Astrocyte (in vitro differentiated cells and primary cell): ENCODE data around the gene BTBD2. TPM values are rescaled to one million over a fixed set of nuclear protein-coding genes. Genes with fewer than 3 reads are reported as not detected.

ENCODE experiments used
- DNase-seq: peaks from one replicate; pipeline ENCODE4 v3.0.0-alpha.2; 2010; ENCODE audit warnings: low read depth
- FAIRE-seq: peaks from 2 replicates; lab custom pipeline; 2011; peaks lifted over from hg19 to GRCh38; lab: Jason Lieb, UNC
- H2AFZ ChIP-seq: 2 replicates; pipeline ENCODE4 v1.6.0; 2012; ENCODE audit warnings: low read depth, low read length, inconsistent platforms
- H3K27ac ChIP-seq: 2 replicates; pipeline ENCODE4 v1.5.1; 2011; ENCODE audit warnings: low read depth, low read length, inconsistent platforms
- H3K27me3 ChIP-seq: 2 replicates; pipeline ENCODE4 v1.6.0; 2011; ENCODE audit warnings: low read length, inconsistent platforms; ENCODE audit not compliant: insufficient read depth
- H3K36me3 ChIP-seq: 2 replicates; pipeline ENCODE4 v1.5.1; 2011; ENCODE audit warnings: low read length, inconsistent platforms; ENCODE audit not compliant: insufficient read depth
- H3K4me1 ChIP-seq: 2 replicates; pipeline ENCODE4 v1.5.1; 2011; ENCODE audit warnings: low read length, inconsistent platforms; ENCODE audit not compliant: insufficient read depth
- H3K4me2 ChIP-seq: 2 replicates; pipeline ENCODE4 v1.6.0; 2012; ENCODE audit warnings: low read length, inconsistent platforms
- H3K4me3 ChIP-seq: 2 replicates; pipeline ENCODE4 v1.5.1; 2011; ENCODE audit warnings: low read depth, mild to moderate bottlenecking, low read length, inconsistent platforms; ENCODE audit not compliant: insufficient read depth
- H3K79me2 ChIP-seq: 2 replicates; pipeline ENCODE4 v1.6.0; 2012; ENCODE audit warnings: mild to moderate bottlenecking, low read length, inconsistent platforms; ENCODE audit not compliant: insufficient read depth
- H3K9ac ChIP-seq: 2 replicates; pipeline ENCODE4 v1.6.0; 2012; ENCODE audit warnings: mild to moderate bottlenecking, low read length, inconsistent platforms
- H3K9me3 ChIP-seq: 2 replicates; pipeline ENCODE4 v1.5.1; 2012; ENCODE audit warnings: low read depth, mild to moderate bottlenecking, low read length, inconsistent platforms; ENCODE audit not compliant: insufficient read depth
- H4K20me1 ChIP-seq: 2 replicates; pipeline ENCODE4 v1.6.0; 2012; ENCODE audit warnings: low read length, inconsistent platforms; ENCODE audit not compliant: insufficient read depth
- H3K27ac Mint-ChIP-seq: one replicate; pipeline ENCODE4 v1.8.0; 2021; ENCODE audit warnings: mild to moderate bottlenecking, mixed read lengths; ENCODE audit not compliant: unreplicated experiment
- H3K27me3 Mint-ChIP-seq: one replicate; pipeline ENCODE4 v1.8.0; 2021; ENCODE audit warnings: low read depth, mixed read lengths; ENCODE audit not compliant: unreplicated experiment
- H3K36me3 Mint-ChIP-seq: one replicate; pipeline ENCODE4 v1.8.0; 2021; ENCODE audit warnings: low read depth, mixed read lengths; ENCODE audit not compliant: unreplicated experiment
- H3K4me1 Mint-ChIP-seq: one replicate; pipeline ENCODE4 v1.8.0; 2021; ENCODE audit warnings: low read depth, mixed read lengths; ENCODE audit not compliant: unreplicated experiment
- H3K4me3 Mint-ChIP-seq: one replicate; pipeline ENCODE4 v1.8.0; 2021; ENCODE audit warnings: mild to moderate bottlenecking, moderate library complexity, mixed read lengths; ENCODE audit not compliant: unreplicated experiment
- H3K9me3 Mint-ChIP-seq: one replicate; pipeline ENCODE4 v1.8.0; 2021; ENCODE audit warnings: mild to moderate bottlenecking, mixed read lengths; ENCODE audit not compliant: unreplicated experiment
- CTCF ChIP-seq: IDR thresholded peaks from 2 replicates; pipeline ENCODE4 v1.5.1; 2011; ENCODE audit warnings: low read depth, mild to moderate bottlenecking, inconsistent platforms, low read length, moderate library complexity; ENCODE audit not compliant: insufficient read depth
- EZH2 ChIP-seq: IDR thresholded peaks from 2 replicates; pipeline ENCODE4 v1.6.1; 2012; ENCODE audit warnings: mild to moderate bottlenecking, low read length, inconsistent platforms; ENCODE audit not compliant: insufficient read depth
- total RNA-seq: library from RNA; stranded (reverse); gene quantifications from 2 replicates; pipeline ENCODE4 v1.2.1, GENCODE V29; 2021

The BTBD2 gene
- total RNA-seq, 1 donor from 2014 or later = 53.7 TPM

DNA sequence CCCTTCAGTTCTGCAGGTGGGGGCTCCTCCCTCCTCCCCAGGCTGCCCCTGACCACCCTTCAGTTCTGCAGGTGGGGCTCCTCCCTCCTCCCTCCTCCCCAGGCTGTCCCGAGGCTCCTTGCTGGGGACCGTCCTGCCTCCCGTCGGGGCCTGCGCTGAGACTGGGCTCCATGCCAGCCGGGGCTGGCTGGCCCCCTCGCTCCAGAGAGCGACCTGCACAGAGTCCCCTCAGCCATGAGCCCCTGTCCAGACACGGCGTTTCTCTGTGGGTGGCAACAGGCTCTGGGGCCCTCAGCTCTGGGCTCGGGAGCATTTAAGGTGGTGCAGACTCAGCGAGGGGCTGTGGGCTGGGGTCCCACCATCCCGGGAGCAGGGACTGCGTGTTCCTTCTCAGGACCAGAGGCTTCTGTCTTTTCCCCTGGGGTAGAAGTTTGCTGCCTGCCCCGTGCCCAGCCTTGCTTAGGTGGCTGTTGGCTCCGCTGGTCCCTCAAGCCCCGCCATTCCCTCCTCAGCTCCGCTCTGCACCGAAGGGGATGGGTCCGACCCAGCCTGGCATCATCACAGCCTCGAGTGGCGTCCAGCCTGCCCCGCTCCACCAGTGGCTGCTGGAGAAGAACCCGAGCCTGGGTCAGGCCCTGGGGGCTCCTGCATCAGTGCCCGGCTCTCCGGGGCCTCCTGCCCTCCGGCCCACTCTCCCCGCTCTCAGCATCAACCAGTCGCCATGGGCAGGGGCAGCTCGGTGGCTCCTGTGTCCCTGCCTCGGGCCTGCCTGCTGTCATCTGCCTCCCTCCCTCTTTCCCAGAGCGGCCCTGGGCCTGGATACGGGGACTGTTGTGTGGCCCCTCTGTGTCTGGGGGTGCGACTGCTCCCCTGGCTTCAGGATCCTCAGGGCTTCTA, 47.0 kb downstream of the BTBD2 start:
- Histone ChIP-seq H4K20me1 (peaks cover 72% of the 10 kb centered on the region), H3K79me2 (peaks cover 56% of the 10 kb centered on the region), H3K4me2 (no peak overlapping the region), H3K36me3 (no peaks in the 10 kb centered on the region), H3K27me3 (no peaks in the 10 kb centered on the region), H3K4me1 (no peaks in the 10 kb centered on the region), H3K4me3 (no peak overlapping the region), H3K27ac (no peak overlapping the region), H3K9ac (no peak overlapping the region), H2AFZ (no peak overlapping the region), H3K9me3 (no peaks in the 10 kb centered on the region)
- Mint-ChIP-seq H3K36me3 (peaks cover 9% of the 10 kb centered on the region), H3K9me3 (no peaks in the 10 kb centered on the region), H3K27ac (no peak overlapping the region), H3K27me3 (no peaks in the 10 kb centered on the region), H3K4me1 (peaks cover 4% of the 10 kb centered on the region), H3K4me3 (no peak overlapping the region)
- DNase-seq (no peak), FAIRE-seq (no peak)
- TF ChIP-seq EZH2 (no peak), CTCF (no peak)

GRCh38 chr19:1967087-1967608, 48.4 kb downstream of the BTBD2 start:
- no peaks in the 10 kb centered on the region for H3K9me3 ChIP-seq
- H3K27ac Mint-ChIP-seq = no peak overlapping the region
- no peaks in the 10 kb centered on the region for H3K9me3 Mint-ChIP-seq
- H3K4me3 Mint-ChIP-seq = no peak overlapping the region
- H3K4me1 ChIP-seq = no peaks in the 10 kb centered on the region
- H3K4me3 ChIP-seq = no peak overlapping the region
- H3K27ac ChIP-seq = no peak overlapping the region
- H3K4me2 ChIP-seq = no peak overlapping the region
- peaks cover 12% of the 10 kb centered on the region for H3K36me3 Mint-ChIP-seq
- H3K27me3 Mint-ChIP-seq = no peaks in the 10 kb centered on the region
- peaks cover 60% of the 10 kb centered on the region for H3K79me2 ChIP-seq
- TF ChIP-seq EZH2 = no peak
- TF ChIP-seq CTCF = no peak
- H3K4me1 Mint-ChIP-seq = peaks cover 4% of the 10 kb centered on the region
- no peak for FAIRE-seq
- no peak overlapping the region for H2AFZ ChIP-seq
- no peaks in the 10 kb centered on the region for H3K27me3 ChIP-seq
- no peak for DNase-seq
- H4K20me1 ChIP-seq = peaks cover 71% of the 10 kb centered on the region
- no peaks in the 10 kb centered on the region for H3K36me3 ChIP-seq
- H3K9ac ChIP-seq = no peak overlapping the region

GRCh38 chr19:1962674-1963073, 52.8 kb downstream of the BTBD2 start:
- Histone ChIP-seq H2AFZ (no peak overlapping the region), H3K9me3 (no peaks in the 10 kb centered on the region), H3K4me2 (no peak overlapping the region), H3K27ac (no peak overlapping the region), H3K4me3 (no peak overlapping the region), H4K20me1 (peaks cover 72% of the 10 kb centered on the region), H3K79me2 (peaks cover 69% of the 10 kb centered on the region), H3K27me3 (no peaks in the 10 kb centered on the region), H3K36me3 (no peaks in the 10 kb centered on the region), H3K4me1 (no peaks in the 10 kb centered on the region), H3K9ac (no peak overlapping the region)
- FAIRE-seq (no peak), DNase-seq (no peak)
- Mint-ChIP-seq H3K4me3 (no peak overlapping the region), H3K4me1 (peaks cover 4% of the 10 kb centered on the region), H3K27ac (no peak overlapping the region), H3K27me3 (no peaks in the 10 kb centered on the region), H3K9me3 (no peaks in the 10 kb centered on the region), H3K36me3 (peaks cover 10% of the 10 kb centered on the region)
- TF ChIP-seq CTCF (no peak), EZH2 (no peak)
